SK-N-SH (cell line): ENCODE data around the gene HTN3. TPM values are rescaled to one million over a fixed set of nuclear protein-coding genes. Genes with fewer than 3 reads are reported as not detected.

Experiments used
- polyA plus RNA-seq, 3 experiments: library from polyadenylated mRNA; depleted of rRNA; stranded (reverse); fragments of >200 nt; gene quantifications; 2 replicates each; pipeline ENCODE4 v1.2.3, GENCODE V29; 2012

The HTN3 gene
- polyA plus RNA-seq, 1 of the 3 experiments (the other 2 are of a cell fraction), result not detected

Other genes with a start within 250 kb of the HTN3 start
- 13.7 and 21.5 TPM in 2 replicates for gene SULT1E1, start 168.3 kb upstream of the HTN3 start, polyA plus RNA-seq (2012; rRNA removed)
- gene CSN1S1, start 97.4 kb upstream of the HTN3 start, polyA plus RNA-seq (2012; rRNA removed), result not detected in 2 replicates
- gene CSN2, start 62.7 kb upstream of the HTN3 start, polyA plus RNA-seq (2012; rRNA removed), result not detected in 2 replicates
- gene STATH, start 32.5 kb upstream of the HTN3 start, polyA plus RNA-seq (2012; rRNA removed), result not detected in 2 replicates
- gene HTN1, start 22.0 kb downstream of the HTN3 start, polyA plus RNA-seq (2012; rRNA removed), result not detected in 2 replicates
- not detected in 2 replicates for gene PRR27, start 125.8 kb downstream of the HTN3 start, polyA plus RNA-seq (2012; rRNA removed)
- gene ODAM, start 167.3 kb downstream of the HTN3 start, polyA plus RNA-seq (2012; rRNA removed), result not detected in 2 replicates
- gene FDCSP, start 197.7 kb downstream of the HTN3 start, polyA plus RNA-seq (2012; rRNA removed), result not detected in 2 replicates
- gene CSN3, start 214.1 kb downstream of the HTN3 start, polyA plus RNA-seq (2012; rRNA removed), result not detected in 2 replicates